Sigmoid colon (tissue), 4 donors: ENCODE results near the gene CCDC85C.
A peak's percentile ranks its signal among the peaks of the same experiment; 100 is the strongest.

ENCODE experiments used
- POLR2A ChIP-seq, 2 donors: fragments of 450-650 bp; IDR thresholded peaks; one replicate each; pipeline ENCODE4 v1.6.1; 2016; ENCODE audit warnings: antibody characterized with exemption in 2 of 2, mild to moderate bottlenecking in 2 of 2, moderate library complexity in 2 of 2
- POLR2AphosphoS5 ChIP-seq, 4 donors: sonication (generic); formaldehyde crosslinking; IDR thresholded peaks; one replicate each; pipeline ENCODE4 v1.6.1; 2017; ENCODE audit warnings: antibody characterized with exemption in 4 of 4

DNA sequence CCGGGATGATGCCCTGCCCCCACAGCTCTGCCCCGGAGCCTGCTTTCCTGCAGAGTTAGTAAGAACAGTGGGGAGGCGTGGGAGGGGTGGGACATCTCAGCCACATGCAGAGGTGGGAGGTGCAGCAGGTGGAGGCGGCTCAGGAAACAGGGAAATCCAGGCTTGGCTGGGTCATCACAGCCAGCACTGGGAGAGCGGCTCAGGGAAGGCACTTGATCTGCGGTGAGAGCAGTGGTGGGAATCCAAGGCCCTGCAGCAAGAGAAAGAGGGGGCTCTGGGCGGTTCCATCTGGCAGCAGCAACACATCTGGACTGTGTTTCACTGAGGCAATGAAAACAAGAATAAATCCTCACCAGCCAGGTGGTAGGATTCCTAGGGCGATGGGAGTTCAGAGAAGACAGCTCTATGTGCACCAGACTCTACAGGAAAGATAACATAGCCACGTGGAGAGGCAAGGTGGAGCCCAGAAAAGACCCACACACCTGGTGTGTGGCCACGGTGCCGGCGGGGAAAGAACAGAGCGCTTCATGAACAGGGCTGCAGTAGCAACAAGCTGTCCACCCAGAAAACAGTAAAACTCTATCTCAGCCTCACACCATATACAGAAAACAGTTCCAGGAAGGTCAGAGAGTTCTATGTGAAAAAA is 57.6 kb downstream of the CCDC85C start:
- peak in 3 of 4 donors; percentile 53 to 72 (median 70) for TF ChIP-seq POLR2AphosphoS5 (IDR thresholded peaks at IDR 0.05)
- no peak for TF ChIP-seq POLR2A (IDR thresholded peaks at IDR 0.05)
